K562 (cell line): Measurements from ENCODE around the gene PPP1R13L. TPM values are rescaled to one million over a fixed set of nuclear protein-coding genes. Genes with fewer than 3 reads are reported as not detected.

ENCODE experiments used
- ATAC-seq: fragments of 200-7000 bp; cut with Tn5 transposase; 3 replicates; pipeline ENCODE4 v1.9.1; 2020; ENCODE audit warnings: moderate library complexity
- BruUV-seq: library from RNA; stranded (reverse); fragments of 400-500 nt; replicated peaks from 2 replicates; lab custom pipeline; 2021; lab: Mats Ljungman, UMichigan
- CTCF ChIA-PET: fragments of 300-600 bp; formaldehyde crosslinking; extraction: SDS; loops from one replicate; lab custom pipeline; 2021; ENCODE audit warnings: low intra/inter-chr PET ratio; lab: Yijun Ruan, JAX
- POLR2A ChIA-PET: fragments of 300-600, 350-650 bp; sonication (Branson Sonifier 250); formaldehyde crosslinking; extraction: SDS; loops from one replicate; lab custom pipeline; 2021; ENCODE audit warnings: antibody characterized with exemption, inconsistent platforms; lab: Yijun Ruan, JAX
- DNase-seq, 4 experiments: peaks; one replicate each; pipeline versions ENCODE4 v3.0.0 to v3.0.0-alpha.2; 2011 to 2018; ENCODE audit warnings: low spot score in 3 of 4, mixed read lengths in 3 of 4; ENCODE audit errors: extremely low read depth in 1 of 4
- FAIRE-seq: peaks from 2 replicates; lab custom pipeline; 2011; peaks lifted over from hg19 to GRCh38; lab: Jason Lieb, UNC
- H2AFZ ChIP-seq: 2 replicates; pipeline ENCODE4 v1.6.0; 2011; ENCODE audit warnings: low read depth, low read length, control low read depth, inconsistent platforms
- H3K27ac ChIP-seq: fragments of 200-600 bp; 3 replicates; pipeline ENCODE4 v1.8.0; 2011; ENCODE audit warnings: low read depth, mild to moderate bottlenecking, control low read depth, inconsistent platforms, low read length, moderate library complexity, mixed read lengths; ENCODE audit errors: extremely low read depth
- H3K27me3 ChIP-seq, 2 experiments: fragments of 300-600 bp in 1 of 2; 2 replicates in 1 of 2; 3 replicates in 1 of 2; pipeline versions ENCODE4 v1.6.0 to v1.8.0; 2011; ENCODE audit warnings: inconsistent platforms in 2 of 2, low read length in 2 of 2, mild to moderate bottlenecking in 1 of 2, mixed read lengths in 1 of 2, moderate library complexity in 1 of 2; ENCODE audit not compliant: control insufficient read depth in 2 of 2, insufficient read depth in 2 of 2
- H3K36me3 ChIP-seq: fragments of 300-600 bp; 3 replicates; pipeline ENCODE4 v1.8.0; 2011; ENCODE audit warnings: mild to moderate bottlenecking, low read length, inconsistent platforms; ENCODE audit not compliant: control insufficient read depth, insufficient read depth
- H3K4me1 ChIP-seq, 2 experiments: fragments of 200-600 bp in 1 of 2; replicated peaks in 1 of 2; 2 replicates in 1 of 2; 3 replicates in 1 of 2; pipeline versions ENCODE4 v1.5.1 to v1.8.0; 2011; ENCODE audit warnings: inconsistent platforms in 2 of 2, low read length in 2 of 2, mild to moderate bottlenecking in 1 of 2, mixed read lengths in 1 of 2, moderate library complexity in 1 of 2; ENCODE audit not compliant: control insufficient read depth in 2 of 2, insufficient read depth in 2 of 2
- H3K4me2 ChIP-seq: 2 replicates; pipeline ENCODE4 v1.6.1; 2011; ENCODE audit warnings: low read length, control low read depth, inconsistent platforms, mixed read lengths; ENCODE audit not compliant: insufficient read depth
- H3K4me3 ChIP-seq: fragments of 200-600 bp; sonication (generic), shearing (Covaris generic); 2 replicates; pipeline ENCODE4 v1.5.1; 2016; ENCODE audit warnings: control low read depth, inconsistent platforms
- H3K79me2 ChIP-seq: fragments of 200-600 bp; 3 replicates; pipeline ENCODE4 v1.8.0; 2011; ENCODE audit warnings: low read length, inconsistent platforms; ENCODE audit not compliant: control insufficient read depth, insufficient read depth
- H3K9ac ChIP-seq, 2 experiments: 2 replicates each; pipeline versions ENCODE4 v1.6.0 to v1.6.1; 2011; ENCODE audit warnings: low read depth in 2 of 2, low read length in 2 of 2, control low read depth in 1 of 2, inconsistent platforms in 1 of 2, mild to moderate bottlenecking in 1 of 2, mixed read lengths in 1 of 2; ENCODE audit not compliant: insufficient read depth in 1 of 2
- H3K9me1 ChIP-seq: one replicate; pipeline ENCODE4 v1.6.0; 2011; ENCODE audit warnings: inconsistent platforms, mild to moderate bottlenecking, low read length, moderate library complexity; ENCODE audit not compliant: control insufficient read depth, insufficient read depth
- H3K9me3 ChIP-seq: replicated peaks from 2 replicates; pipeline ENCODE4 v1.5.1; 2011; ENCODE audit warnings: low read depth, low read length, inconsistent platforms; ENCODE audit not compliant: control insufficient read depth, insufficient read depth
- H4K20me1 ChIP-seq: replicated peaks from 2 replicates; pipeline ENCODE4 v1.6.1; 2011; ENCODE audit warnings: low read length, inconsistent platforms, mixed read lengths; ENCODE audit not compliant: control insufficient read depth, insufficient read depth
- ATF7 ChIP-seq: fragments of 450-650 bp; IDR thresholded peaks from 2 replicates; pipeline ENCODE4 v1.7.1; 2014; ENCODE audit warnings: mild to moderate bottlenecking, moderate library complexity
- BRCA1 ChIP-seq, 2 experiments: fragments of 450-650 bp in 1 of 2; sonication (generic) in 1 of 2; formaldehyde crosslinking in 1 of 2; IDR thresholded peaks; 2 replicates each; pipeline versions ENCODE4 v1.5.0 to v1.6.1; 2017 to 2020; ENCODE audit warnings: mild to moderate bottlenecking in 1 of 2, missing genetic modification reagents in 1 of 2
- BRD9 ChIP-seq: fragments of 450-650 bp; IDR thresholded peaks from 2 replicates; pipeline ENCODE4 v1.6.1; 2018; ENCODE audit warnings: low read depth; ENCODE audit not compliant: partially characterized antibody
- KDM4B ChIP-seq, 2 experiments: fragments of 450-650 bp in 1 of 2; sonication (generic) in 1 of 2; IDR thresholded peaks; 2 replicates each; pipeline ENCODE4 v1.6.1; 2016 to 2017; ENCODE audit warnings: borderline replicate concordance in 2 of 2, antibody characterized with exemption in 1 of 2, low read depth in 1 of 2, mild to moderate bottlenecking in 1 of 2
- LEF1 ChIP-seq: fragments of 450-650 bp; IDR thresholded peaks from 2 replicates; pipeline ENCODE4 v1.6.1; 2016; ENCODE audit warnings: mild to moderate bottlenecking
- MCM3 ChIP-seq: fragments of 450-650 bp; IDR thresholded peaks from 2 replicates; pipeline ENCODE4 v1.6.1; 2016
- MEF2A ChIP-seq: IDR thresholded peaks from 2 replicates; pipeline ENCODE4 v1.6.1; 2011; ENCODE audit warnings: low read depth, mild to moderate bottlenecking, low read length, moderate library complexity; ENCODE audit not compliant: control insufficient read depth
- MTA3 ChIP-seq: fragments of 450-650 bp; formaldehyde crosslinking; IDR thresholded peaks from 2 replicates; pipeline ENCODE4 v1.6.1; 2017; ENCODE audit warnings: mild to moderate bottlenecking, borderline replicate concordance
- NR2F6 ChIP-seq: fragments of 450-650 bp; formaldehyde crosslinking; IDR thresholded peaks from 2 replicates; pipeline ENCODE4 v1.4.0; 2020; ENCODE audit warnings: mild to moderate bottlenecking
- SLC30A9 ChIP-seq: fragments of 250-450 bp; sonication (Bioruptor Pico); IDR thresholded peaks from 2 replicates; pipeline ENCODE4 v1.8.0; 2022; ENCODE audit warnings: mild to moderate bottlenecking, moderate library complexity
- TAF7 ChIP-seq: fragments of 450-650 bp; IDR thresholded peaks from 2 replicates; pipeline ENCODE4 v1.6.1; 2016; ENCODE audit warnings: missing genetic modification characterization, missing compliant biosample characterization
- THAP7 ChIP-seq: fragments of 250-450 bp; sonication (Bioruptor Pico); IDR thresholded peaks from 2 replicates; pipeline ENCODE4 v1.5.0; 2021
- ZNF133 ChIP-seq: fragments of 250-450 bp; sonication (Bioruptor Pico); IDR thresholded peaks from 2 replicates; pipeline ENCODE4 v1.4.0; 2020; ENCODE audit warnings: mild to moderate bottlenecking
- ZNF197 ChIP-seq: fragments of 200-800 bp; sonication (Bioruptor generic); IDR thresholded peaks from 2 replicates; pipeline ENCODE4 v1.6.1; 2016; ENCODE audit warnings: low read depth, missing genetic modification characterization, missing compliant biosample characterization
- ZNF511 ChIP-seq: sonication (generic); formaldehyde crosslinking; IDR thresholded peaks from 2 replicates; pipeline ENCODE4 v1.8.0; 2022; ENCODE audit warnings: mild to moderate bottlenecking, missing genetic modification reagents
- WGBS: fragments of 100-300 bp; shearing (Covaris generic); methylation state at CpG from one replicate; pipeline ENCODE4 v1.1.6; 2016; ENCODE audit warnings: low coverage, mixed read lengths; ENCODE audit not compliant: insufficient coverage; ENCODE audit errors: missing lambda C conversion rate; 5-methylcytosine and 5-hydroxymethylcytosine counted together
- in situ Hi-C: fragments of 300-500 bp; cut with MboI; formaldehyde crosslinking; loops from 4 replicates; pipeline ENCODE4 v1.15.0; 2018; ENCODE audit warnings: inconsistent platforms, mixed read lengths
- intact Hi-C: fragments of 100-400 bp; cut with micrococcal nuclease; formaldehyde crosslinking; loops from 2 replicates; pipeline ENCODE4 v1.14.2; 2022
- polyA plus RNA-seq, 8 experiments: library from polyadenylated mRNA; depleted of rRNA in 4 of 8; stranded (reverse) in 5 of 8; unstranded in 3 of 8; fragments of >200 nt; fragmentation: Nextera tagmentation in 2 of 8; fragmentation: Illumina TruSeq in 1 of 8; extraction: Ambion mirVana in 2 of 8; extraction: Trizol in 1 of 8; gene quantifications; 2 replicates each; pipeline versions ENCODE4 v1.2.1 to v1.2.3, GENCODE V29; 2011 to 2014; ENCODE audit warnings: inconsistent platforms in 1 of 8, missing spikeins in 1 of 8
- total RNA-seq, 7 experiments: library from RNA; depleted of rRNA in 6 of 7; stranded (reverse); fragments of >200 nt in 6 of 7; fragmentation: Illumina TruSeq in 2 of 7; extraction: Trizol in 2 of 7; gene quantifications; 2 replicates each; pipeline versions ENCODE4 v1.2.1 to v1.2.3, GENCODE V29; 2011 to 2021; ENCODE audit warnings: low replicate concordance in 1 of 7

The PPP1R13L gene
- total and polyA plus RNA-seq, 9 of the 15 experiments (the other 6 are each of a cell fraction or from before 2014, with no cell fraction given): 0.32 to 6.7 (median 2.0) TPM

- TF ChIP-seq ZNF133 (CRISPR knock-in tag): no peak
- no peak for TF ChIP-seq KDM4B (IDR thresholded peaks at IDR 0.05; ENCODE audit: borderline replicate concordance in 2 of 2, low read depth in 1 of 2)
- TF ChIP-seq THAP7 (CRISPR knock-in tag): no peak
- TF ChIP-seq MEF2A: no peak
- TF ChIP-seq TAF7 (tag): no peak
- no peak for TF ChIP-seq BRCA1 (IDR thresholded peaks at IDR 0.05)
- TF ChIP-seq BRCA1 (CRISPR knock-in tag; IDR thresholded peaks at IDR 0.05): no peak
- TF ChIP-seq ATF7: no peak
- no peak for TF ChIP-seq MTA3
- TF ChIP-seq NR2F6 (CRISPR knock-in tag): no peak
- no peak for TF ChIP-seq BRD9
- no peak for TF ChIP-seq ZNF511 (CRISPR knock-in tag)
- no peak for TF ChIP-seq ZNF197 (CRISPR knock-in tag)
- no peak for TF ChIP-seq SLC30A9 (CRISPR knock-in tag)
- no peak for TF ChIP-seq MCM3
- no peak for TF ChIP-seq LEF1
- Histone ChIP-seq H3K4me3 (peak overlapping the region; percentile 10; the same call in 1 of the 2 replicates), H2AFZ (no peak overlapping the region), H3K79me2 (peaks cover 21% of the 10 kb centered on the region), H3K27me3 (no peaks in the 10 kb centered on the region), H3K4me1 (peaks cover 20 to 50% of the 10 kb centered on the region in 2 experiments; a peak in 4 of 5 replicates), H4K20me1 (no peaks in the 10 kb centered on the region), H3K27ac (peak overlapping the region; percentile 58; the same call in 2 of the 3 replicates), H3K36me3 (peaks cover 44% of the 10 kb centered on the region; the same call in 2 of the 3 replicates), H3K9me3 (no peaks in the 10 kb centered on the region), H3K9me1 (no peaks in the 10 kb centered on the region), H3K9ac (peak overlapping the region in 1 of 2 experiments; percentile 75; a peak in 2 of 4 replicates), H3K4me2 (peak overlapping the region; percentile 20)
- WGBS: 74% methylated on average over 6 of the region's 6 CpGs
- intact Hi-C loops: no loop called here
- ChIA-PET CTCF (no interaction called here), POLR2A (interaction anchor here (0.6 to 1.0 kb wide), 3 partner anchors 16 to 63 kb away, joined by 3 read pairs; no protein-coding TSS in a partner anchor)
- FAIRE-seq: no peak
- BruUV-seq: no TSS peak
- DNase-seq: peak in 1 of 4 experiments; percentile 5
- in situ Hi-C loops: no loop called here
- ATAC-seq: no peak
These were observed 17.2 kb upstream of the PPP1R13L start for GRCh38 chr19:45421947-45422498.
